ENCODE measurements around the gene CARMIL1. TPM values are rescaled to one million over a fixed set of nuclear protein-coding genes. Genes with fewer than 3 reads are reported as not detected.

CARMIL1 gene
- total RNA-seq, 1 experiment from 2014 or later, result 25.2 TPM

GRCh38 chr6:25535632-25536225 lies 256.6 kb downstream of the CARMIL1 start:
- no peaks in the 10 kb centered on the region for H3K27me3 Mint-ChIP-seq (ENCODE audit: insufficient read depth, unreplicated experiment)
- TF ChIP-seq, protein P1, sequence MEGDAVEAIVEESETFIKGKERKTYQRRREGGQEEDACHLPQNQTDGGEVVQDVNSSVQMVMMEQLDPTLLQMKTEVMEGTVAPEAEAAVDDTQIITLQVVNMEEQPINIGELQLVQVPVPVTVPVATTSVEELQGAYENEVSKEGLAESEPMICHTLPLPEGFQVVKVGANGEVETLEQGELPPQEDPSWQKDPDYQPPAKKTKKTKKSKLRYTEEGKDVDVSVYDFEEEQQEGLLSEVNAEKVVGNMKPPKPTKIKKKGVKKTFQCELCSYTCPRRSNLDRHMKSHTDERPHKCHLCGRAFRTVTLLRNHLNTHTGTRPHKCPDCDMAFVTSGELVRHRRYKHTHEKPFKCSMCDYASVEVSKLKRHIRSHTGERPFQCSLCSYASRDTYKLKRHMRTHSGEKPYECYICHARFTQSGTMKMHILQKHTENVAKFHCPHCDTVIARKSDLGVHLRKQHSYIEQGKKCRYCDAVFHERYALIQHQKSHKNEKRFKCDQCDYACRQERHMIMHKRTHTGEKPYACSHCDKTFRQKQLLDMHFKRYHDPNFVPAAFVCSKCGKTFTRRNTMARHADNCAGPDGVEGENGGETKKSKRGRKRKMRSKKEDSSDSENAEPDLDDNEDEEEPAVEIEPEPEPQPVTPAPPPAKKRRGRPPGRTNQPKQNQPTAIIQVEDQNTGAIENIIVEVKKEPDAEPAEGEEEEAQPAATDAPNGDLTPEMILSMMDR (IDR thresholded peaks at IDR 0.05; ENCODE audit: unreplicated experiment), result no peak
- no peak for DNase-seq (ENCODE audit: unreplicated experiment)
- H3K36me3 Mint-ChIP-seq (ENCODE audit: insufficient read depth, unreplicated experiment), result peaks cover 30% of the 10 kb centered on the region
- ChIA-PET POLR2A (no interaction called here), CTCF (interaction anchor here (0.6 to 2.1 kb wide), 4 partner anchors 20 to 1596 kb away, joined by 3 to 10 read pairs (median 6); no protein-coding TSS in a partner anchor)
- H3K9me3 Mint-ChIP-seq (ENCODE audit: unreplicated experiment), result no peaks in the 10 kb centered on the region
- no peak overlapping the region for H3K4me3 Mint-ChIP-seq (ENCODE audit: unreplicated experiment)
- intact Hi-C loops (cut with micrococcal nuclease), result no loop called here
- H3K4me1 Mint-ChIP-seq (ENCODE audit: insufficient read depth, unreplicated experiment), result no peaks in the 10 kb centered on the region
- no TSS peak for BruUV-seq (replicated peaks)
- H3K27ac Mint-ChIP-seq (ENCODE audit: low read depth, unreplicated experiment), result no peak overlapping the region

DNA sequence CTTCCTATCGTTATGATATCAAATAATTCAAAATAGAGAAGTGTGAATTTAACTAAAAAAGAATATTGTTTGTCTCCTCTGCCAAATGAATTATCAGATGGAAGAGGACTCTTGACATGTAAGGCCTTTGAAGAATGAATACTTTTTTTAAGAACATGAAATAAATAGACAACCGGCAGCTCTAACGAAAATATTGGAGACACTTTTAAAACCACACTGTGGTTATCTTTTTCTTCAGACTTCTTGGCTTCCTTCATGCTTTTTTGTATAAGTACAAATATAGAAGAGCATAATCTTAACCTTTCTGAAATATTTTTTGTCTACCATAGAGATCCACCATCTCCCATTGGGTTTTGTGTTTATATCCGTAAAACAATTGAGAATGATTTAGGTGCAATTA lies 257.6 kb downstream of the CARMIL1 start:
- CTCF ChIA-PET, result interaction anchor here (0.6 to 2.1 kb wide), 2 partner anchors 19 to 1595 kb away, joined by 3 to 8 read pairs; no protein-coding TSS in a partner anchor
- TF ChIP-seq, protein P1 (IDR thresholded peaks at IDR 0.05; ENCODE audit: unreplicated experiment), result no peak
- POLR2A ChIA-PET, result no interaction called here
- Mint-ChIP-seq H3K27me3 (ENCODE audit: insufficient read depth, unreplicated experiment) (no peaks in the 10 kb centered on the region), H3K4me1 (ENCODE audit: insufficient read depth, unreplicated experiment) (no peaks in the 10 kb centered on the region), H3K36me3 (ENCODE audit: insufficient read depth, unreplicated experiment) (peaks cover 30% of the 10 kb centered on the region), H3K4me3 (ENCODE audit: unreplicated experiment) (no peak overlapping the region), H3K9me3 (ENCODE audit: unreplicated experiment) (no peaks in the 10 kb centered on the region), H3K27ac (ENCODE audit: low read depth, unreplicated experiment) (no peak overlapping the region)
- no TSS peak for BruUV-seq (replicated peaks)
- DNase-seq (ENCODE audit: unreplicated experiment), result no peak
- intact Hi-C loops (cut with micrococcal nuclease), result no loop called here

GRCh38 chr6:25537349-25538018 lies 258.3 kb downstream of the CARMIL1 start:
- no peak overlapping the region for H3K27ac Mint-ChIP-seq (ENCODE audit: low read depth, unreplicated experiment)
- intact Hi-C loops (cut with micrococcal nuclease), result no loop called here
- no peaks in the 10 kb centered on the region for H3K27me3 Mint-ChIP-seq (ENCODE audit: insufficient read depth, unreplicated experiment)
- TF ChIP-seq, protein P1 (IDR thresholded peaks at IDR 0.05; ENCODE audit: unreplicated experiment), result no peak
- no peak overlapping the region for H3K4me3 Mint-ChIP-seq (ENCODE audit: unreplicated experiment)
- CTCF ChIA-PET, result interaction anchor here (0.5 kb wide), 1 partner anchor 387 kb away, joined by 3 read pairs; no protein-coding TSS in a partner anchor
- POLR2A ChIA-PET, result interaction anchor here (0.7 kb wide), 1 partner anchor 426 kb away, joined by 3 read pairs; no protein-coding TSS in a partner anchor
- no peaks in the 10 kb centered on the region for H3K9me3 Mint-ChIP-seq (ENCODE audit: unreplicated experiment)
- no TSS peak for BruUV-seq (replicated peaks)
- peaks cover 23% of the 10 kb centered on the region for H3K36me3 Mint-ChIP-seq (ENCODE audit: insufficient read depth, unreplicated experiment)
- no peaks in the 10 kb centered on the region for H3K4me1 Mint-ChIP-seq (ENCODE audit: insufficient read depth, unreplicated experiment)
- DNase-seq (ENCODE audit: unreplicated experiment), result no peak

DNA sequence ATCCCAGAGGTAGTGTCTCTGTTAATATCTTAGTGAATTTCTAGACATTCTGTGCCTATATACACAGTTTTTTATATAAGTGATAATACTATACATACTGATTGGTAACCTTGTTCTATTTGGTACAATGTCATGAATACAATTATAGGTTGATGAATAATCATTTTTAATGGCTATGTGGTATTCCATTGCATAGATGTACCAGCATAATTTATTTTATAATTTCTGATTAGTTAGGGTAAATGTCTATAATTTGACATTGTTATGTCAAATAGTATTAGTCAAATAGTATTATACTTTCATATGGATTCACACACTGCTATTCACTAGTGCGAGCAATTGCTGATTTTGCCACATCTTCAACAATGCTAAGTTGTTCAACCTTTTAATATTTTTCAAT lies 262.1 kb downstream of the CARMIL1 start:
- no TSS peak for BruUV-seq (replicated peaks)
- no peaks in the 10 kb centered on the region for H3K27me3 Mint-ChIP-seq (ENCODE audit: insufficient read depth, unreplicated experiment)
- no peaks in the 10 kb centered on the region for H3K4me1 Mint-ChIP-seq (ENCODE audit: insufficient read depth, unreplicated experiment)

More for the DNA sequence above, 262.1 kb downstream of the CARMIL1 start:
- POLR2A ChIA-PET, result no interaction called here
- CTCF ChIA-PET, result no interaction called here
- peaks cover 20% of the 10 kb centered on the region for H3K36me3 Mint-ChIP-seq (ENCODE audit: insufficient read depth, unreplicated experiment)
- no peak for DNase-seq (ENCODE audit: unreplicated experiment)
- no peak overlapping the region for H3K4me3 Mint-ChIP-seq (ENCODE audit: unreplicated experiment)
- TF ChIP-seq, protein P1 (IDR thresholded peaks at IDR 0.05; ENCODE audit: unreplicated experiment), result no peak
- intact Hi-C loops (cut with micrococcal nuclease), result no loop called here
- H3K27ac Mint-ChIP-seq (ENCODE audit: low read depth, unreplicated experiment), result no peak overlapping the region
- H3K9me3 Mint-ChIP-seq (ENCODE audit: unreplicated experiment), result no peaks in the 10 kb centered on the region
